Vagina (tissue), 2 donors: Measurements from ENCODE around the gene HEATR5A.

Experiments
- POLR2A ChIP-seq, 2 donors: fragments of 450-650 bp; IDR thresholded peaks; one replicate each; pipeline ENCODE4 v1.6.1; 2017; ENCODE audit warnings: antibody characterized with exemption in 2 of 2, mild to moderate bottlenecking in 2 of 2, moderate library complexity in 2 of 2
- POLR2AphosphoS5 ChIP-seq, 2 donors: sonication (generic); formaldehyde crosslinking; IDR thresholded peaks; one replicate each; pipeline ENCODE4 v1.9.0; 2017; ENCODE audit warnings: antibody characterized with exemption in 2 of 2, mild to moderate bottlenecking in 2 of 2, low read depth in 1 of 2; ENCODE audit not compliant: insufficient read depth in 1 of 2
- TF ChIP-seq, protein P1 (sequence below), 3 experiments: fragments of 450-650 bp in 2 of 3; fragments of 200-600 bp in 1 of 3; sonication (generic) in 1 of 3; IDR thresholded peaks; one replicate each; pipeline ENCODE4 v1.5.1; 2017 to 2019; ENCODE audit warnings: antibody characterized with exemption in 3 of 3, mild to moderate bottlenecking in 2 of 3, moderate library complexity in 2 of 3

DNA sequence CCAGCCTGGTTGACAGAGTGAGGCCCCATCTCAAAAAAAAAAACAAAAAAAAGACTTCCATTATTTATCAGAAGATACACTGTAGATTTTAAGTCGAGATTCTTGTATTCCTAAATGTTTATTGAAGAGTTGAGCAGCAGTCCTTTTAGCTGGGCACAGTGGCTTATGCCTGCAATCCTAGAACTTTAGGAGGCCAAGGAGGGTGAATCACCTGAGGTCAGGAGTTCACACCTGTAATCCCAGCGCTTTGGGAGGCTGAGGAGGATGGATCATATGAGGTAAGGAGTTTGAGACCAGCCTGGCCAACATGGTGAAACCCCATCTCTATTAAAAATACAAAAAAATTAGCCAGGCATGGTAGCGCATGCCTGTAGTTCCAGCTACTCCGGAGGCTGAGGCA, 57.6 kb downstream of the HEATR5A start:
- TF ChIP-seq POLR2AphosphoS5 (IDR thresholded peaks at IDR 0.05; ENCODE audit: insufficient read depth in 1 of 2, low read depth in 1 of 2) (no peak), POLR2A (IDR thresholded peaks at IDR 0.05) (no peak)
- TF ChIP-seq, protein P1, sequence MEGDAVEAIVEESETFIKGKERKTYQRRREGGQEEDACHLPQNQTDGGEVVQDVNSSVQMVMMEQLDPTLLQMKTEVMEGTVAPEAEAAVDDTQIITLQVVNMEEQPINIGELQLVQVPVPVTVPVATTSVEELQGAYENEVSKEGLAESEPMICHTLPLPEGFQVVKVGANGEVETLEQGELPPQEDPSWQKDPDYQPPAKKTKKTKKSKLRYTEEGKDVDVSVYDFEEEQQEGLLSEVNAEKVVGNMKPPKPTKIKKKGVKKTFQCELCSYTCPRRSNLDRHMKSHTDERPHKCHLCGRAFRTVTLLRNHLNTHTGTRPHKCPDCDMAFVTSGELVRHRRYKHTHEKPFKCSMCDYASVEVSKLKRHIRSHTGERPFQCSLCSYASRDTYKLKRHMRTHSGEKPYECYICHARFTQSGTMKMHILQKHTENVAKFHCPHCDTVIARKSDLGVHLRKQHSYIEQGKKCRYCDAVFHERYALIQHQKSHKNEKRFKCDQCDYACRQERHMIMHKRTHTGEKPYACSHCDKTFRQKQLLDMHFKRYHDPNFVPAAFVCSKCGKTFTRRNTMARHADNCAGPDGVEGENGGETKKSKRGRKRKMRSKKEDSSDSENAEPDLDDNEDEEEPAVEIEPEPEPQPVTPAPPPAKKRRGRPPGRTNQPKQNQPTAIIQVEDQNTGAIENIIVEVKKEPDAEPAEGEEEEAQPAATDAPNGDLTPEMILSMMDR (IDR thresholded peaks at IDR 0.05), result no peak
